ENCODE results near the gene FAM177B. TPM values are rescaled to one million over a fixed set of nuclear protein-coding genes. Genes with fewer than 3 reads are reported as not detected.

The FAM177B gene
- total RNA-seq, 1 donor = not detected

DNA sequence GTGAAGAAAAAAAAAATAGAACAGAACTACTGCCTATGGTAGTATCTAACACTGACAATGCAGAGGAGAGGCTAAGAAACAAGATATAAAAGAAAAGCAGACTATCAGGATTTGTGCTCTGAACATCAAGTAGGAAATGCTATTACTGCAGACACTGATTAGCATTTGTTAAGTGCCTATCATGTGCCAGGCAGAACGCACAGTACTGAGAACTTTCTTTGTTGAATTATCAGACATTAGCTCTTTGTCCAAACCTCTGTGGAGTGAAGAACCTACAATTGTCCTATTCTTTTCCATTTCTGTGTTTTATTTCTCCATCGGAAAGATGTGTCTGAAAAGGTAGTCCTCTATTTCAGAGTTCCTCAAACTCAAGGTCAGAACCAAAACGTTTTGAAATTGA is 47.4 kb downstream of the FAM177B start:
- TF ChIP-seq CTCF (IDR thresholded peaks at IDR 0.05; ENCODE audit: insufficient read depth, low read depth, low read length) = no peak
- DNase-seq (ENCODE audit: low read depth) = no peak
- H3K4me3 ChIP-seq (ENCODE audit: low read depth, low read length) = no peak overlapping the region

DNA sequence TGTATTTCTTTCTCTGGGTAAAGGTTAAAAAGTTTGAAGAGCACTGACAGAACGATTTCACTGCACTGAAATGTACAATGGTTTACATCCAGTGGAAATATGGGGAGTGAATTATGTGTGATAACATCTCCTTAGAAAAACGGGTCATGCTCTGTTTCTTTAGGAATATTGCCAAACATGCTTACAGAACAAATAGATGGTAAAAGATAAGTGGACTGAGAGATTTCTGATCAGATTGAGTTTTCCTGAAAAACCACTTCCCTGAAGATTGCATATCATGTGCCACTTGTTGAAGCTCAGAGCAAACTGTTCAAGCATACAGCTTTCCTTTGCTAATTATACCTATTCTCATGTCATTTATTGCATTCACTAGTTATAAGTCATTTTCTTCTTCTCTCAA is 47.9 kb downstream of the FAM177B start:
- TF ChIP-seq CTCF (IDR thresholded peaks at IDR 0.05; ENCODE audit: insufficient read depth, low read depth, low read length) = no peak
- no peak overlapping the region for H3K4me3 ChIP-seq (ENCODE audit: low read depth, low read length)
- no peak for DNase-seq (ENCODE audit: low read depth)

- DNase-seq (ENCODE audit: low read depth) = no peak
- H3K4me3 ChIP-seq (ENCODE audit: low read depth, low read length) = no peak overlapping the region
- TF ChIP-seq CTCF (IDR thresholded peaks at IDR 0.05; ENCODE audit: insufficient read depth, low read depth, low read length) = no peak
Observed at GRCh38 chr1:222785529-222785928, 48.5 kb downstream of the FAM177B start.

DNA sequence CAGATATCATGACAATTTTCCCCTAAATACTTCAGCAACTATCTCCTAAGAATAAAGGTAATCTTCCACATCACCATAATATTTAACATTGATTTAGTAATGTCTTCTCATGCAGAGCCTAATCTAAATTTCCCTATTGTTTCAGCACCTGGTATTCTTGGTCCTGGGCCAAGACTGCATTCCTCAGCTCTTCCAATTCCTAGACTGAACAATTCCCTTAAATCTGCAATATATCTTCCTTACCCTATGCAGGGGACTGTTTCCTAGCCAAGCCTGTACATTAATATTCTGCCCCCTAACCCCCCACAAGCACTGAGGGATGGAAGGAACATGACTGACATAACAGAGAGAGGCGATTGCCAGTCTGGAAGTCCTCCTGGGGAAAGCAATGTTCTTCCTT is 49.1 kb downstream of the FAM177B start:
- no peak for TF ChIP-seq CTCF (IDR thresholded peaks at IDR 0.05; ENCODE audit: insufficient read depth, low read depth, low read length)
- no peak for DNase-seq (ENCODE audit: low read depth)
- no peak overlapping the region for H3K4me3 ChIP-seq (ENCODE audit: low read depth, low read length)

- DNase-seq (ENCODE audit: low read depth) = peak; percentile 28
- TF ChIP-seq CTCF (IDR thresholded peaks at IDR 0.05; ENCODE audit: insufficient read depth, low read depth, low read length) = no peak
- no peak overlapping the region for H3K4me3 ChIP-seq (ENCODE audit: low read depth, low read length)
Observed at GRCh38 chr1:222787729-222788128, 50.7 kb downstream of the FAM177B start.

DNA sequence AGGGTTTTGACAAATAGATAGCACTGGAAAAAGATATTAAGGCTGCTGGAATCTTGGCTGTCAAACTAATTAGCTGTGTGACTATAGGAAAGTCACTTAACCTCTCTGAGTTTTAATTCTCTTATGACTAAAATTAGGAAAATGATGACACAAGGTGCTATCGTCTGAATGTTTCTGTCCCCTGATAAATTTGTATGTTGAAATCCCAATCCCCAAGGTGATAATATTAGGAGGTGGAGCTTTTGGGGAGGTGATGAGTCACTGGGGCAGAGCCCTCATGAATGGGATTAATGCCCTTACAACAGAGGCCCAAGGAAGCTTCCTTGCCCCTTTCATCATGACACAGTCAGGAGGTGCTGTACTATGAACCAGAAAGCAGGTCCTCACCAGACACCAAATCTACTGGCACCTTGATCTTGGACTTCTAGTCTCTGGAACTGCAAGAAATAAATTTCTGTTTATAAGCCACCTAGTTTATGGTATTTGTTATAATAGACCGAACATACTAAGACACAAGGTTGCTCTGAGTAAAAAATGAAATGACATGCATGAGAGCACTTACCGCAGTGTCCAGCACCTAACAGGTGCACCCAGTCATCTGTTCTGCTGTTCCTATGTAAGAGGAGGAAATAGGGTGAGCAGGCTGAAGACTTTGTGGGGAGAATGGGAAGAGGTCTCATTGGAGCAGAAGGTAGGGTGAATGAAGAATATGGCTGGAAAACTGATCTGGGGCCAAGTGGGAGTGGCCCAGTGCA is 51.6 kb downstream of the FAM177B start:
- DNase-seq (ENCODE audit: low read depth) = no peak
- no peak overlapping the region for H3K4me3 ChIP-seq (ENCODE audit: low read depth, low read length)
- no peak for TF ChIP-seq CTCF (IDR thresholded peaks at IDR 0.05; ENCODE audit: insufficient read depth, low read depth, low read length)

DNA sequence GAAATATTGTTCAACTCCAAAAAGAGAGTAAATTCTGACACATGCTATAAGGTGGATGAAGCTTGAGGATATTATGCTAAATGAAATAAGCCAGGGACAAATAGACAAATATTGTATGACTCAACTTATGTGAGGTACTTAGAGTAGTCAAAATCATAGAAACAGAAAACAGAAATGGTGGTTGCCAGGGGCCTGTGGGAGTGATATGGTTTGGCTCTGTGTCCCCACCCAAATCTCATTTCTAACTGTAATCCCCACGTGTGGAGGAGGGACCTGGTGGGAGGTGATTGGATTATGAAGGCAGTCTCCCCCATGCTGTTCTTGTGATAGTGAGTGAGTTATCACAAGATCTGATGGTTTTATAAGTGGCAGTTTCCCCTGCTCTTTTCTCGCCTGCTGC is 53.1 kb downstream of the FAM177B start:
- DNase-seq (ENCODE audit: low read depth) = no peak
- TF ChIP-seq CTCF (IDR thresholded peaks at IDR 0.05; ENCODE audit: insufficient read depth, low read depth, low read length) = no peak
- no peak overlapping the region for H3K4me3 ChIP-seq (ENCODE audit: low read depth, low read length)
